ENCODE measurements around the gene OXTR. TPM values are rescaled to one million over a fixed set of nuclear protein-coding genes. Genes with fewer than 3 reads are reported as not detected.

OXTR gene
- total and polyA plus RNA-seq, 2 of the 13 experiments (the other 11 are each of a cell fraction or from before 2014, with no cell fraction given) = 0.36 to 0.95 TPM

GRCh38 chr3:8743911-8744310 lies 25.5 kb downstream of the OXTR start (continued):
- TF ChIP-seq ZFAT (CRISPR knock-in tag; conservative IDR thresholded peaks at IDR 0.05) = no peak

GRCh38 chr3:8743021-8743601 lies 26.3 kb downstream of the OXTR start:
- Histone ChIP-seq H3K4me2 (ENCODE audit: low read depth, low read length) (no peak overlapping the region), H3K9me3 (ENCODE audit: low read length) (no peaks in the 10 kb centered on the region), H3K79me2 (ENCODE audit: insufficient read depth, low read length) (no peaks in the 10 kb centered on the region), H2AFZ (ENCODE audit: low read length) (no peak overlapping the region), H4K20me1 (ENCODE audit: insufficient read depth, low read length) (no peaks in the 10 kb centered on the region), H3K4me3 (replicated peaks in 1 of 3; ENCODE audit: insufficient read depth in 1 of 3, low read depth in 2 of 3, low read length in 3 of 3) (no peak overlapping the region), H3K9ac (ENCODE audit: insufficient read depth, low read depth, low read length) (no peak overlapping the region), H3K27ac (ENCODE audit: extremely low read length, insufficient read depth, low read length) (no peak overlapping the region), H3K4me1 (ENCODE audit: insufficient read depth, low read length) (peaks cover 32% of the 10 kb centered on the region), H3K36me3 (replicated peaks in 1 of 2; ENCODE audit: control insufficient read depth in 1 of 2, insufficient read depth in 2 of 2, low read length in 2 of 2) (no peaks in the 10 kb centered on the region), H3K27me3 (ENCODE audit: control insufficient read depth in 1 of 2, insufficient read depth in 2 of 2, low read length in 2 of 2) (peaks cover 0 to 11% of the 10 kb centered on the region in 2 experiments; a peak in 1 of 5 replicates)
- in situ Hi-C loops (cut with HindIII; ENCODE audit: extremely low pct_ligation_motif_present, low pct_unique_long_range_greater_than_20kb) (no loop called here), intact Hi-C loops (cut with micrococcal nuclease; ENCODE audit: unreplicated experiment) (no loop called here)
- DNase-seq (ENCODE audit: low spot score) (no peak), ATAC-seq (no peak), FAIRE-seq (no peak)
- POLR2A ChIA-PET = interaction anchor here (1.2 kb wide), 1 partner anchor 9 kb away, joined by 3 read pairs; no protein-coding TSS in a partner anchor
- WGBS (ENCODE audit: low lambda C conversion rate) = 4% methylated on average over 6 of the region's 6 CpGs
- CTCF ChIA-PET (ENCODE audit: low intra/inter-chr PET ratio, low total read pairs) = no interaction called here
- no TSS peak for BruUV-seq (replicated peaks)
- TF ChIP-seq ETV6 (CRISPR knock-in tag; conservative IDR thresholded peaks at IDR 0.05) (no peak), ZNF768 (CRISPR knock-in tag; IDR thresholded peaks at IDR 0.05) (no peak), ZNF180 (CRISPR knock-in tag; IDR thresholded peaks at IDR 0.05; ENCODE audit: borderline replicate concordance, low read depth) (no peak), ZNF691 (CRISPR knock-in tag; IDR thresholded peaks at IDR 0.05; ENCODE audit: borderline replicate concordance, low read depth) (no peak), MBD4 (IDR thresholded peaks at IDR 0.05; ENCODE audit: borderline replicate concordance, low read length) (no peak), ZNF597 (CRISPR knock-in tag; IDR thresholded peaks at IDR 0.05) (no peak), ZNF788 (CRISPR knock-in tag; IDR thresholded peaks at IDR 0.05; ENCODE audit: borderline replicate concordance) (no peak), SATB2 (CRISPR knock-in tag; IDR thresholded peaks at IDR 0.05) (no peak), NR2C2 (CRISPR knock-in tag; IDR thresholded peaks at IDR 0.05; ENCODE audit: borderline replicate concordance) (no peak), ZNF777 (CRISPR knock-in tag; IDR thresholded peaks at IDR 0.05) (no peak)
